HG03066 (cell line): Measurements from ENCODE around the gene MYL3.

Experiments
- ATAC-seq: cut with Tn5 transposase; IDR thresholded peaks from one replicate; pipeline ENCODE4 v1.9.1; 2021; ENCODE audit warnings: low read depth; ENCODE audit not compliant: unreplicated experiment

Gene MYL3

GRCh38 chr3:46851364-46852333, 11.6 kb downstream of the MYL3 start:
- no peak for ATAC-seq

GRCh38 chr3:46850468-46850779, 12.8 kb downstream of the MYL3 start:
- no peak for ATAC-seq

- no peak for ATAC-seq
Observed at GRCh38 chr3:46849686-46850467, 13.4 kb downstream of the MYL3 start.

GRCh38 chr3:46849045-46849631, 14.1 kb downstream of the MYL3 start:
- ATAC-seq = no peak

GRCh38 chr3:46848271-46849044, 14.8 kb downstream of the MYL3 start:
- no peak for ATAC-seq

GRCh38 chr3:46847744-46848143, 15.5 kb downstream of the MYL3 start:
- ATAC-seq = no peak

GRCh38 chr3:46846624-46847542, 16.4 kb downstream of the MYL3 start:
- ATAC-seq = no peak

GRCh38 chr3:46845860-46846623, 17.2 kb downstream of the MYL3 start:
- ATAC-seq = peak; percentile 77

- ATAC-seq = peak; percentile 59
Observed at GRCh38 chr3:46845397-46845859, 17.8 kb downstream of the MYL3 start.

- ATAC-seq = no peak
Observed at GRCh38 chr3:46844881-46845312, 18.3 kb downstream of the MYL3 start.

GRCh38 chr3:46844397-46844796, 18.8 kb downstream of the MYL3 start:
- no peak for ATAC-seq

GRCh38 chr3:46843508-46843907, 19.7 kb downstream of the MYL3 start:
- ATAC-seq = no peak

GRCh38 chr3:46840491-46840890, 22.8 kb downstream of the MYL3 start:
- no peak for ATAC-seq

GRCh38 chr3:46838301-46838700, 24.9 kb downstream of the MYL3 start:
- no peak for ATAC-seq

GRCh38 chr3:46835491-46835890, 27.8 kb downstream of the MYL3 start:
- no peak for ATAC-seq

GRCh38 chr3:46835054-46835453, 28.2 kb downstream of the MYL3 start:
- no peak for ATAC-seq

GRCh38 chr3:46833346-46834300, 29.6 kb downstream of the MYL3 start:
- no peak for ATAC-seq

- ATAC-seq = no peak
Observed at GRCh38 chr3:46831841-46832240, 31.4 kb downstream of the MYL3 start.
